Astrocyte (in vitro differentiated cells and primary cell): ENCODE results near the gene SCGB1C2. TPM values are rescaled to one million over a fixed set of nuclear protein-coding genes. Genes with fewer than 3 reads are reported as not detected.

Source experiments
- DNase-seq: peaks from one replicate; pipeline ENCODE4 v3.0.0-alpha.2; 2010; ENCODE audit warnings: low read depth
- FAIRE-seq: peaks from 2 replicates; lab custom pipeline; 2011; peaks lifted over from hg19 to GRCh38; lab: Jason Lieb, UNC
- H2AFZ ChIP-seq: 2 replicates; pipeline ENCODE4 v1.6.0; 2012; ENCODE audit warnings: low read depth, low read length, inconsistent platforms
- H3K27ac ChIP-seq: 2 replicates; pipeline ENCODE4 v1.5.1; 2011; ENCODE audit warnings: low read depth, low read length, inconsistent platforms
- H3K27me3 ChIP-seq: 2 replicates; pipeline ENCODE4 v1.6.0; 2011; ENCODE audit warnings: low read length, inconsistent platforms; ENCODE audit not compliant: insufficient read depth
- H3K36me3 ChIP-seq: 2 replicates; pipeline ENCODE4 v1.5.1; 2011; ENCODE audit warnings: low read length, inconsistent platforms; ENCODE audit not compliant: insufficient read depth
- H3K4me1 ChIP-seq: 2 replicates; pipeline ENCODE4 v1.5.1; 2011; ENCODE audit warnings: low read length, inconsistent platforms; ENCODE audit not compliant: insufficient read depth
- H3K4me2 ChIP-seq: 2 replicates; pipeline ENCODE4 v1.6.0; 2012; ENCODE audit warnings: low read length, inconsistent platforms
- H3K4me3 ChIP-seq: 2 replicates; pipeline ENCODE4 v1.5.1; 2011; ENCODE audit warnings: low read depth, mild to moderate bottlenecking, low read length, inconsistent platforms; ENCODE audit not compliant: insufficient read depth
- H3K79me2 ChIP-seq: 2 replicates; pipeline ENCODE4 v1.6.0; 2012; ENCODE audit warnings: mild to moderate bottlenecking, low read length, inconsistent platforms; ENCODE audit not compliant: insufficient read depth
- H3K9ac ChIP-seq: 2 replicates; pipeline ENCODE4 v1.6.0; 2012; ENCODE audit warnings: mild to moderate bottlenecking, low read length, inconsistent platforms
- H3K9me3 ChIP-seq: 2 replicates; pipeline ENCODE4 v1.5.1; 2012; ENCODE audit warnings: low read depth, mild to moderate bottlenecking, low read length, inconsistent platforms; ENCODE audit not compliant: insufficient read depth
- H4K20me1 ChIP-seq: 2 replicates; pipeline ENCODE4 v1.6.0; 2012; ENCODE audit warnings: low read length, inconsistent platforms; ENCODE audit not compliant: insufficient read depth
- H3K27ac Mint-ChIP-seq: one replicate; pipeline ENCODE4 v1.8.0; 2021; ENCODE audit warnings: mild to moderate bottlenecking, mixed read lengths; ENCODE audit not compliant: unreplicated experiment
- H3K27me3 Mint-ChIP-seq: one replicate; pipeline ENCODE4 v1.8.0; 2021; ENCODE audit warnings: low read depth, mixed read lengths; ENCODE audit not compliant: unreplicated experiment
- H3K36me3 Mint-ChIP-seq: one replicate; pipeline ENCODE4 v1.8.0; 2021; ENCODE audit warnings: low read depth, mixed read lengths; ENCODE audit not compliant: unreplicated experiment
- H3K4me1 Mint-ChIP-seq: one replicate; pipeline ENCODE4 v1.8.0; 2021; ENCODE audit warnings: low read depth, mixed read lengths; ENCODE audit not compliant: unreplicated experiment
- H3K4me3 Mint-ChIP-seq: one replicate; pipeline ENCODE4 v1.8.0; 2021; ENCODE audit warnings: mild to moderate bottlenecking, moderate library complexity, mixed read lengths; ENCODE audit not compliant: unreplicated experiment
- H3K9me3 Mint-ChIP-seq: one replicate; pipeline ENCODE4 v1.8.0; 2021; ENCODE audit warnings: mild to moderate bottlenecking, mixed read lengths; ENCODE audit not compliant: unreplicated experiment
- EZH2 ChIP-seq: IDR thresholded peaks from 2 replicates; pipeline ENCODE4 v1.6.1; 2012; ENCODE audit warnings: mild to moderate bottlenecking, low read length, inconsistent platforms; ENCODE audit not compliant: insufficient read depth
- total RNA-seq: library from RNA; stranded (reverse); gene quantifications from 2 replicates; pipeline ENCODE4 v1.2.1, GENCODE V29; 2021
- TF ChIP-seq, protein P1 (sequence below): IDR thresholded peaks from 2 replicates; pipeline ENCODE4 v1.5.1; 2011; ENCODE audit warnings: low read depth, mild to moderate bottlenecking, inconsistent platforms, low read length, moderate library complexity; ENCODE audit not compliant: insufficient read depth

The SCGB1C2 gene
- total RNA-seq, 1 donor from 2014 or later = not detected

- H3K36me3 Mint-ChIP-seq = peaks cover 2% of the 10 kb centered on the region
- no peaks in the 10 kb centered on the region for H3K9me3 ChIP-seq
- no peaks in the 10 kb centered on the region for H3K79me2 ChIP-seq
- no peaks in the 10 kb centered on the region for H4K20me1 ChIP-seq
- H3K9ac ChIP-seq = no peak overlapping the region
- no peak overlapping the region for H3K4me2 ChIP-seq
- no peak for DNase-seq
- peaks cover 2% of the 10 kb centered on the region for H3K9me3 Mint-ChIP-seq
- H3K27me3 ChIP-seq = peaks cover 25% of the 10 kb centered on the region
- no peak for FAIRE-seq
- no peak overlapping the region for H3K4me3 ChIP-seq
- no peaks in the 10 kb centered on the region for H3K4me1 ChIP-seq
- peaks cover 48% of the 10 kb centered on the region for H3K27me3 Mint-ChIP-seq
- no peaks in the 10 kb centered on the region for H3K36me3 ChIP-seq
- H3K27ac Mint-ChIP-seq = no peak overlapping the region
- no peak for TF ChIP-seq EZH2
- TF ChIP-seq, protein P1, sequence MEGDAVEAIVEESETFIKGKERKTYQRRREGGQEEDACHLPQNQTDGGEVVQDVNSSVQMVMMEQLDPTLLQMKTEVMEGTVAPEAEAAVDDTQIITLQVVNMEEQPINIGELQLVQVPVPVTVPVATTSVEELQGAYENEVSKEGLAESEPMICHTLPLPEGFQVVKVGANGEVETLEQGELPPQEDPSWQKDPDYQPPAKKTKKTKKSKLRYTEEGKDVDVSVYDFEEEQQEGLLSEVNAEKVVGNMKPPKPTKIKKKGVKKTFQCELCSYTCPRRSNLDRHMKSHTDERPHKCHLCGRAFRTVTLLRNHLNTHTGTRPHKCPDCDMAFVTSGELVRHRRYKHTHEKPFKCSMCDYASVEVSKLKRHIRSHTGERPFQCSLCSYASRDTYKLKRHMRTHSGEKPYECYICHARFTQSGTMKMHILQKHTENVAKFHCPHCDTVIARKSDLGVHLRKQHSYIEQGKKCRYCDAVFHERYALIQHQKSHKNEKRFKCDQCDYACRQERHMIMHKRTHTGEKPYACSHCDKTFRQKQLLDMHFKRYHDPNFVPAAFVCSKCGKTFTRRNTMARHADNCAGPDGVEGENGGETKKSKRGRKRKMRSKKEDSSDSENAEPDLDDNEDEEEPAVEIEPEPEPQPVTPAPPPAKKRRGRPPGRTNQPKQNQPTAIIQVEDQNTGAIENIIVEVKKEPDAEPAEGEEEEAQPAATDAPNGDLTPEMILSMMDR = no peak
- H2AFZ ChIP-seq = no peak overlapping the region
- H3K4me1 Mint-ChIP-seq = no peaks in the 10 kb centered on the region
- H3K27ac ChIP-seq = no peak overlapping the region
- no peak overlapping the region for H3K4me3 Mint-ChIP-seq
These were observed 36.0 kb downstream of the SCGB1C2 start for GRCh38 chr17:173166-173911.

DNA sequence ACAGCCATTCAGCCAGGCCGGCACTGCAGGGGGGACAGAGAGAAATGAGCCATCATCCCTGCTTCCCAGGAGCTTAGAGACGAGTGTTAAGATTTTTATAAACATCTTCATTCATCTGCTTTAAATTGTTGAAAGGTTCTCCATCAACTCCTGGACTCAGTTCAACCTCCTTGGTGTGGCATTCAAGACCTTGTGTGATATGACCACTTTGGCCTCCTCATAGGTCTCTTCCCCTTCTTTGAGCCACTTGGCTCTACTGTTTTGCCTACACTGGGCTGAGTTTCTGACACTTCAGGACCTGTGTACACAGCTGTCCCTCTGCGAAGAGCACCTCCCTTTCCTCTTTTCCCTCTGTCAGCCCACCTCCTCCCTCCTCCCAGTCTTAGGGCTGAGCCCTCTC, 39.8 kb downstream of the SCGB1C2 start:
- DNase-seq (no peak), FAIRE-seq (no peak)
- Mint-ChIP-seq H3K36me3 (peaks cover 2% of the 10 kb centered on the region), H3K9me3 (no peaks in the 10 kb centered on the region), H3K4me1 (no peaks in the 10 kb centered on the region), H3K27me3 (peaks cover 50% of the 10 kb centered on the region), H3K4me3 (no peak overlapping the region), H3K27ac (no peak overlapping the region)
- H3K4me1 ChIP-seq = no peaks in the 10 kb centered on the region
- H2AFZ ChIP-seq = no peak overlapping the region
- peaks cover 50% of the 10 kb centered on the region for H3K27me3 ChIP-seq
- no peaks in the 10 kb centered on the region for H3K9me3 ChIP-seq
- H3K27ac ChIP-seq = no peak overlapping the region
- H3K4me3 ChIP-seq = no peak overlapping the region
- no peak for TF ChIP-seq EZH2
- TF ChIP-seq, protein P1 = no peak
- H3K4me2 ChIP-seq = no peak overlapping the region
- no peaks in the 10 kb centered on the region for H4K20me1 ChIP-seq
- no peaks in the 10 kb centered on the region for H3K79me2 ChIP-seq
- no peaks in the 10 kb centered on the region for H3K36me3 ChIP-seq
- H3K9ac ChIP-seq = no peak overlapping the region

GRCh38 chr17:177762-178161, 40.4 kb downstream of the SCGB1C2 start:
- Histone ChIP-seq H3K36me3 (no peaks in the 10 kb centered on the region), H3K9ac (no peak overlapping the region), H3K27ac (no peak overlapping the region), H3K79me2 (no peaks in the 10 kb centered on the region), H2AFZ (no peak overlapping the region), H3K27me3 (peaks cover 56% of the 10 kb centered on the region), H3K4me1 (no peaks in the 10 kb centered on the region), H4K20me1 (no peaks in the 10 kb centered on the region), H3K4me2 (no peak overlapping the region), H3K9me3 (no peaks in the 10 kb centered on the region), H3K4me3 (no peak overlapping the region)
- Mint-ChIP-seq H3K36me3 (peaks cover 2% of the 10 kb centered on the region), H3K27me3 (peaks cover 55% of the 10 kb centered on the region), H3K4me1 (no peaks in the 10 kb centered on the region), H3K4me3 (no peak overlapping the region), H3K27ac (no peak overlapping the region), H3K9me3 (no peaks in the 10 kb centered on the region)
- FAIRE-seq (no peak), DNase-seq (no peak)
- TF ChIP-seq, protein P1 = no peak
- no peak for TF ChIP-seq EZH2
